NK-92 (cell line): ENCODE data around the gene SPATA9.
A peak's percentile ranks its signal among the peaks of the same experiment; 100 is the strongest.
"Not testable (repeated sequence)": the region's sequence is repeated elsewhere in the genome, so short reads cannot be mapped to it uniquely, and the experiment has no call there.

ENCODE experiments used
- DNase-seq: peaks from one replicate; lab custom pipeline; 2025; ENCODE audit not compliant: unreplicated experiment; lab: John Stamatoyannopoulos, UW

The SPATA9 gene

GRCh38 chr5:95646569-95647431, 36.0 kb downstream of the SPATA9 start, which contains the start of gene RFESD:
Gene RFESD, plus strand, starts transcription at chr5:95646777. Its CDS starts 5,495 bp downstream, at chr5:95652272.
- peak; percentile 31 for DNase-seq

- DNase-seq, result not testable (repeated sequence)
Observed at GRCh38 chr5:95646226-95646568, 36.6 kb downstream of the SPATA9 start.

GRCh38 chr5:95644351-95645042, 38.3 kb downstream of the SPATA9 start:
- no peak for DNase-seq

- DNase-seq, result no peak
Observed at GRCh38 chr5:95643152-95643551, 39.6 kb downstream of the SPATA9 start.

GRCh38 chr5:95641741-95642220, 41.0 kb downstream of the SPATA9 start:
- DNase-seq, result no peak

- no peak for DNase-seq
Observed at GRCh38 chr5:95638632-95639031, 44.2 kb downstream of the SPATA9 start.

GRCh38 chr5:95634081-95634480, 48.7 kb downstream of the SPATA9 start:
- DNase-seq, result no peak

GRCh38 chr5:95633671-95634070, 49.1 kb downstream of the SPATA9 start:
- no peak for DNase-seq

- DNase-seq, result not testable (repeated sequence)
Observed at GRCh38 chr5:95632942-95633341, 49.8 kb downstream of the SPATA9 start.

- DNase-seq, result no peak
Observed at GRCh38 chr5:95631991-95632675, 50.7 kb downstream of the SPATA9 start.

GRCh38 chr5:95631255-95631958, 51.4 kb downstream of the SPATA9 start:
- no peak for DNase-seq

GRCh38 chr5:95630394-95630917, 52.3 kb downstream of the SPATA9 start:
- DNase-seq, result no peak

GRCh38 chr5:95628933-95629332, 53.9 kb downstream of the SPATA9 start:
- no peak for DNase-seq

- no peak for DNase-seq
Observed at GRCh38 chr5:95627971-95628810, 54.6 kb downstream of the SPATA9 start.

- no peak for DNase-seq
Observed at GRCh38 chr5:95626701-95627100, 56.1 kb downstream of the SPATA9 start.

GRCh38 chr5:95624368-95624767, 58.4 kb downstream of the SPATA9 start:
- DNase-seq, result no peak

- DNase-seq, result no peak
Observed at GRCh38 chr5:95623706-95624105, 59.1 kb downstream of the SPATA9 start.

- no peak for DNase-seq
Observed at GRCh38 chr5:95621839-95622629, 60.8 kb downstream of the SPATA9 start.
